ENCODE results near the gene RCHY1. TPM values are rescaled to one million over a fixed set of nuclear protein-coding genes. Genes with fewer than 3 reads are reported as not detected.

RCHY1 gene
- total RNA-seq, 2 experiments from 2014 or later: 33.6 to 37.0 TPM

DNA sequence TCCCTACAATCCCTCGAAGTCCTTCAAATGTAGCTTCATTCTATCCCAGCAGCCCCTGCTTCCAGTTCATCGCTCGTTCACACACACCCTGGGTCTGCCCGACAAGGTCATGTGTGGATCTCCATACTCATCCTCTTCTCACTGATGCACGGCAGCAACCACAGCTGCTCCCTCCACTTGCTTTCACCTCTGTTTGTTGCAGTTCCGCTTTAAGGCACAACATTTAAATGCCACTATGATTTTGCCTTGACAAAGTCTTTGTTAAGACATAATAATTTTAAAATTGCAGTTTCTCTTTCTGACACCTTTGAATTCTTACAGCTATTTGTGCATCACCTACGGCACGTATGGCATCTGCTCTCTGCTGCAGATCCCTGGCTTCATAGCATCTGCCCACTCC, 43.5 kb upstream of the RCHY1 start:
- no peak overlapping the region for H3K27ac ChIP-seq (ENCODE audit: low read depth in 1 of 2, low read length in 2 of 2)
- ChIA-PET CTCF (interaction anchor here (0.9 kb wide), 1 partner anchor 166 kb away, joined by 3 read pairs; no protein-coding TSS in a partner anchor), POLR2A (interaction anchor here (0.5 kb wide), 1 partner anchor 248 kb away, joined by 3 read pairs; no protein-coding TSS in a partner anchor)
- Mint-ChIP-seq H3K9me3 (no peaks in the 10 kb centered on the region), H3K36me3 (ENCODE audit: low read depth) (no peaks in the 10 kb centered on the region), H3K27me3 (peaks cover 23% of the 10 kb centered on the region), H3K27ac (no peak overlapping the region), H3K4me3 (no peak overlapping the region), H3K4me1 (ENCODE audit: low read depth) (no peaks in the 10 kb centered on the region)
- TF ChIP-seq, protein P1, sequence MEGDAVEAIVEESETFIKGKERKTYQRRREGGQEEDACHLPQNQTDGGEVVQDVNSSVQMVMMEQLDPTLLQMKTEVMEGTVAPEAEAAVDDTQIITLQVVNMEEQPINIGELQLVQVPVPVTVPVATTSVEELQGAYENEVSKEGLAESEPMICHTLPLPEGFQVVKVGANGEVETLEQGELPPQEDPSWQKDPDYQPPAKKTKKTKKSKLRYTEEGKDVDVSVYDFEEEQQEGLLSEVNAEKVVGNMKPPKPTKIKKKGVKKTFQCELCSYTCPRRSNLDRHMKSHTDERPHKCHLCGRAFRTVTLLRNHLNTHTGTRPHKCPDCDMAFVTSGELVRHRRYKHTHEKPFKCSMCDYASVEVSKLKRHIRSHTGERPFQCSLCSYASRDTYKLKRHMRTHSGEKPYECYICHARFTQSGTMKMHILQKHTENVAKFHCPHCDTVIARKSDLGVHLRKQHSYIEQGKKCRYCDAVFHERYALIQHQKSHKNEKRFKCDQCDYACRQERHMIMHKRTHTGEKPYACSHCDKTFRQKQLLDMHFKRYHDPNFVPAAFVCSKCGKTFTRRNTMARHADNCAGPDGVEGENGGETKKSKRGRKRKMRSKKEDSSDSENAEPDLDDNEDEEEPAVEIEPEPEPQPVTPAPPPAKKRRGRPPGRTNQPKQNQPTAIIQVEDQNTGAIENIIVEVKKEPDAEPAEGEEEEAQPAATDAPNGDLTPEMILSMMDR (IDR thresholded peaks at IDR 0.05): no peak
- H3K4me3 ChIP-seq (ENCODE audit: low read length): no peak overlapping the region
- ATAC-seq (ENCODE audit: poor library complexity) (no peak), DNase-seq (no peak)
- intact Hi-C loops (cut with DNase I, micrococcal nuclease): no loop called here
- H3K9me3 ChIP-seq (ENCODE audit: control insufficient read depth in 1 of 2, insufficient read depth in 1 of 2, low read length in 2 of 2): no peaks in the 10 kb centered on the region
- H3K36me3 ChIP-seq (ENCODE audit: insufficient read depth, low read length): no peaks in the 10 kb centered on the region
- no peaks in the 10 kb centered on the region for H3K4me1 ChIP-seq (ENCODE audit: insufficient read depth, low read length)
- no peaks in the 10 kb centered on the region for H3K27me3 ChIP-seq (ENCODE audit: control insufficient read depth in 1 of 2, insufficient read depth in 2 of 2, low read length in 2 of 2)

DNA sequence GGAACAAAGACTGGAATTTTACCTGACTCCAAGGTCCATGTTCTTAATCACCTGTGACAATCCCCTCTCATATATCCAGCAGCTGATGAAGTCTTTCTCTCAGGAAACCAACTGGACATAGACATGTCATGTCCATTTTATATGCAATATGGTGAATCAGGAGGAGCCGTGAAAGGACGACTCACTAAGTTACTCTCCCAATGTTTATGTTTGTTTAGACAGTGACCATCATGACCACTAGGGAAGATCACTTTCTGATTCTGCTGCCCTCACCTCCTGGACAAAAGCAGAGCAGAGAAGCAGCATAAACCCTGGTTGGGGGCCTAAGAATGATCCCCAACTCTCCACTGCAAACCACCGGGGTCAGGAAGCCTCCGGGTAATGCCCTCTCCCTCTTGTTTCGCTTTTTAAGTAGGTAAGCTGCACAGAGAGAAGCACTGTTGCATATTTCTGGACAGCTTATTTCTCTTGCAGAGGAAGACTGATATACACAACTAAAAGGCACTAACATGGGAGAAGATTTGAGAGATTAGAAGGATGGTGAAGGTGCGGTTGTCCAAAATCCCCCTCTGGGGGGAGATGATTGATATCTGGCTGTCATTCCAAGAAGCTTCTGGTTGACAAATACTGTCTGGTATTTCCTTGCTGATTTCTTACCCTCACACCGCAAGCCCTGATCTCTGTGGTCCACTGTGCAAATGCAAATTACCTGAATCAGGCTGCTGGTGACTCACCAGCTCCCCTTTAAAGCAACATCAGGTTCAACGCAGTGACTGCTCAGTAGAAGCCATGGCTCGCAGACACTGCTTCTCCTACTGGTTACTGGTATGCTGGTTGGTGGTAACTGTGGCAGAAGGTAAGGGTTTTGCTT, 41.3 kb upstream of the RCHY1 start, which contains the start of gene ODAPH:
Gene ODAPH (plus strand): TSS at position 773 of the 871 bp plus-strand sequence. CDS start 17 bp downstream, at position 790.
- Histone ChIP-seq H3K27me3 (ENCODE audit: control insufficient read depth in 1 of 2, insufficient read depth in 2 of 2, low read length in 2 of 2) (no peaks in the 10 kb centered on the region), H3K4me1 (ENCODE audit: insufficient read depth, low read length) (no peaks in the 10 kb centered on the region), H3K27ac (ENCODE audit: low read depth in 1 of 2, low read length in 2 of 2) (no peak within 1 kb of the TSS), H3K4me3 (ENCODE audit: low read length) (no peak within 1 kb of the TSS), H3K36me3 (ENCODE audit: insufficient read depth, low read length) (no peaks in the 10 kb centered on the region), H3K9me3 (ENCODE audit: control insufficient read depth in 1 of 2, insufficient read depth in 1 of 2, low read length in 2 of 2) (no peaks in the 10 kb centered on the region)
- H3K4me1 Mint-ChIP-seq (ENCODE audit: low read depth): no peaks in the 10 kb centered on the region
- ATAC-seq (ENCODE audit: poor library complexity) (peak; percentile 44), DNase-seq (peak in 4 of 14 experiments; percentile 11 to 52 (median 18))
- H3K36me3 Mint-ChIP-seq (ENCODE audit: low read depth): no peaks in the 10 kb centered on the region
- POLR2A ChIA-PET: interaction anchor here (0.9 kb wide), 1 partner anchor 21 kb away, joined by 3 read pairs; no protein-coding TSS in a partner anchor
- no peak within 1 kb of the TSS for H3K4me3 Mint-ChIP-seq
- CTCF ChIA-PET: interaction anchor here (0.7 kb wide), 1 partner anchor 9 kb away, joined by 3 read pairs; no protein-coding TSS in a partner anchor
- no peaks in the 10 kb centered on the region for H3K9me3 Mint-ChIP-seq
- intact Hi-C loops (cut with DNase I, micrococcal nuclease): no loop called here
- H3K27me3 Mint-ChIP-seq: peaks cover 20% of the 10 kb centered on the region
- TF ChIP-seq, protein P1 (IDR thresholded peaks at IDR 0.05): no peak
- no peak within 1 kb of the TSS for H3K27ac Mint-ChIP-seq

DNA sequence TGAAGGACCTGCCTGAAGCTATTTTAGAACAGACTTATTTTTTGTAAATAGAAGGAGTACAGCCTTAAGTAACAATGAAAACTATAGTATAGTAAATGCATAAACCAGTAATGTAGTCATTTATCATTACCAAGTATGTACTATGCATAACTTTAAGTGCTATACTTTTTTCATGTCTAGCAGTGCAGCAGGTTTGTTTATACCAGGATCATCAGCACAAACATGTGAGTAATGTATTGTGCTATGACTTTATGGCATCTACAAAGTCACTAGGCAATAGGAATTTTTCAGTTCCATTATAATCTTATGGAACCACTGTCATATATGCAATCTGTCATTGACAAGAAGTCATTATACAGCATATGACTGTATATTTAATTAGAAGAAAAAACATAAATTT, 38.2 kb upstream of the RCHY1 start:
- ChIA-PET CTCF (no interaction called here), POLR2A (no interaction called here)
- no peaks in the 10 kb centered on the region for H3K36me3 Mint-ChIP-seq (ENCODE audit: low read depth)
- Histone ChIP-seq H3K4me3 (ENCODE audit: low read length) (no peak overlapping the region), H3K4me1 (ENCODE audit: insufficient read depth, low read length) (no peaks in the 10 kb centered on the region), H3K27ac (ENCODE audit: low read depth in 1 of 2, low read length in 2 of 2) (no peak overlapping the region), H3K9me3 (ENCODE audit: control insufficient read depth in 1 of 2, insufficient read depth in 1 of 2, low read length in 2 of 2) (no peaks in the 10 kb centered on the region), H3K36me3 (ENCODE audit: insufficient read depth, low read length) (no peaks in the 10 kb centered on the region), H3K27me3 (ENCODE audit: control insufficient read depth in 1 of 2, insufficient read depth in 2 of 2, low read length in 2 of 2) (no peaks in the 10 kb centered on the region)
- ATAC-seq (ENCODE audit: poor library complexity): no peak
- H3K4me1 Mint-ChIP-seq (ENCODE audit: low read depth): no peaks in the 10 kb centered on the region
- H3K4me3 Mint-ChIP-seq: no peak overlapping the region
- H3K27ac Mint-ChIP-seq: no peak overlapping the region
- peaks cover 14% of the 10 kb centered on the region for H3K27me3 Mint-ChIP-seq
- TF ChIP-seq, protein P1 (IDR thresholded peaks at IDR 0.05): no peak
- intact Hi-C loops (cut with DNase I, micrococcal nuclease): no loop called here
- DNase-seq: no peak
- H3K9me3 Mint-ChIP-seq: no peaks in the 10 kb centered on the region

Measured in CD4-positive, alpha-beta T cell (primary cell).